Upper lobe of right lung (tissue), 1 donor: Measurements from ENCODE around the gene FYCO1. TPM values are rescaled to one million over a fixed set of nuclear protein-coding genes. Genes with fewer than 3 reads are reported as not detected.
"Not testable (repeated sequence)": the region's sequence is repeated elsewhere in the genome, so short reads cannot be mapped to it uniquely, and the experiment has no call there.

Source experiments
- ATAC-seq: fragments of 200-7000 bp; cut with Tn5 transposase; one replicate; pipeline ENCODE4 v1.9.1; 2020; ENCODE audit warnings: mild to moderate bottlenecking, moderate library complexity
- DNase-seq: peaks from one replicate; pipeline ENCODE4 v3.0.0-alpha.2; 2020
- H3K27ac ChIP-seq: fragments of 200-600 bp; one replicate; pipeline ENCODE4 v1.8.0; 2022
- H3K27me3 ChIP-seq: fragments of 200-600 bp; one replicate; pipeline ENCODE4 v1.8.0; 2022; ENCODE audit warnings: mild to moderate bottlenecking
- H3K36me3 ChIP-seq: fragments of 200-600 bp; one replicate; pipeline ENCODE4 v1.8.0; 2022
- H3K4me1 ChIP-seq: fragments of 200-600 bp; one replicate; pipeline ENCODE4 v1.8.0; 2022
- H3K4me3 ChIP-seq: fragments of 200-600 bp; one replicate; pipeline ENCODE4 v1.8.0; 2022; ENCODE audit warnings: mild to moderate bottlenecking
- H3K9me3 ChIP-seq: fragments of 200-600 bp; one replicate; pipeline ENCODE4 v1.8.0; 2022
- CTCF ChIP-seq: fragments of 200-600 bp; IDR thresholded peaks from one replicate; pipeline ENCODE4 v1.8.0; 2022; ENCODE audit warnings: antibody characterized with exemption
- intact Hi-C: fragments of 100-400 bp; cut with DNase I; formaldehyde crosslinking; loops from one replicate; pipeline ENCODE4 v1.11.0; 2022
- long read RNA-seq: library from polyadenylated mRNA; unstranded; transcript quantifications from one replicate; pipeline ENCODE4 v2.0.0, GENCODE V29; 2021
- total RNA-seq: library from RNA; stranded (reverse); fragmentation: NEBNext Ultra II Directional; extraction: Animal tissue kit (Norgen Biotek cat#: 25700); gene quantifications from one replicate; pipeline ENCODE4 v1.2.1, GENCODE V29; 2021
- donor health status: DM: no; HTN: yes; CAD: no; lungs with severe emphysema.

Gene FYCO1
- 47.3 TPM for total RNA-seq
- long read RNA-seq, full-length matches to known transcripts = 9 of 75 reads
- long read RNA-seq, partial matches to known transcripts = 24 of 75 reads
- long read RNA-seq, other reads (novel, unspliced or antisense) = 42 of 75 reads

GRCh38 chr3:45995236-45996192, at the start of gene FYCO1:
Gene FYCO1, minus strand, starts transcription at chr3:45995824. Its CDS starts 10,914 bp downstream, at chr3:45984910.
- H3K4me1 ChIP-seq = peaks cover 40% of the 10 kb centered on the region
- no peaks in the 10 kb centered on the region for H3K36me3 ChIP-seq
- TF ChIP-seq CTCF = no peak
- H3K9me3 ChIP-seq = no peaks in the 10 kb centered on the region
- intact Hi-C loops = no loop called here
- H3K27me3 ChIP-seq = no peaks in the 10 kb centered on the region
- H3K4me3 ChIP-seq = peak within 1 kb of the TSS; percentile 90
- peak; percentile 98 for DNase-seq
- ATAC-seq = peak; percentile 98
- H3K27ac ChIP-seq = peak within 1 kb of the TSS; percentile 92

GRCh38 chr3:46038916-46039315, 43.3 kb upstream of the FYCO1 start:
- Histone ChIP-seq H3K36me3 (no peaks in the 10 kb centered on the region), H3K9me3 (no peaks in the 10 kb centered on the region), H3K4me1 (no peaks in the 10 kb centered on the region), H3K27ac (no peak overlapping the region), H3K4me3 (no peak overlapping the region), H3K27me3 (no peaks in the 10 kb centered on the region)
- DNase-seq = no peak
- no peak for TF ChIP-seq CTCF
- intact Hi-C loops = no loop called here
- ATAC-seq = no peak

GRCh38 chr3:46038071-46038470, 42.4 kb upstream of the FYCO1 start:
- H3K27ac ChIP-seq, H3K36me3 ChIP-seq, DNase-seq, ATAC-seq, H3K27me3 ChIP-seq, H3K4me1 ChIP-seq, intact Hi-C loops, H3K4me3 ChIP-seq, H3K9me3 ChIP-seq: not testable (repeated sequence)

- Histone ChIP-seq H3K4me3 (no peak overlapping the region), H3K27me3 (no peaks in the 10 kb centered on the region), H3K9me3 (no peaks in the 10 kb centered on the region), H3K4me1 (no peaks in the 10 kb centered on the region), H3K36me3 (no peaks in the 10 kb centered on the region), H3K27ac (no peak overlapping the region)
- no peak for TF ChIP-seq CTCF
- intact Hi-C loops = no loop called here
- no peak for DNase-seq
- ATAC-seq = no peak
Observed at GRCh38 chr3:46036191-46036590, 40.6 kb upstream of the FYCO1 start.

- Histone ChIP-seq H3K9me3 (no peaks in the 10 kb centered on the region), H3K27me3 (no peaks in the 10 kb centered on the region), H3K36me3 (no peaks in the 10 kb centered on the region), H3K4me1 (no peaks in the 10 kb centered on the region), H3K4me3 (no peak overlapping the region), H3K27ac (no peak overlapping the region)
- no peak for DNase-seq
- intact Hi-C loops = no loop called here
- TF ChIP-seq CTCF = no peak
- no peak for ATAC-seq
Observed at GRCh38 chr3:46031747-46032146, 36.1 kb upstream of the FYCO1 start.

GRCh38 chr3:46031269-46031668, 35.6 kb upstream of the FYCO1 start:
- no peak overlapping the region for H3K27ac ChIP-seq
- H3K9me3 ChIP-seq = no peaks in the 10 kb centered on the region
- DNase-seq (no peak), ATAC-seq (peak; percentile 23)
- H3K36me3 ChIP-seq = no peaks in the 10 kb centered on the region
- no peak for TF ChIP-seq CTCF
- no peak overlapping the region for H3K4me3 ChIP-seq
- no peaks in the 10 kb centered on the region for H3K27me3 ChIP-seq
- intact Hi-C loops = no loop called here
- no peaks in the 10 kb centered on the region for H3K4me1 ChIP-seq
